Caco-2 (cell line): ENCODE results near the gene RUBCN. TPM values are rescaled to one million over a fixed set of nuclear protein-coding genes. Genes with fewer than 3 reads are reported as not detected.

ENCODE experiments used
- BruUV-seq: library from RNA; stranded (reverse); fragments of 400-500 nt; replicated peaks from 2 replicates; lab custom pipeline; 2021; lab: Mats Ljungman, UMichigan
- CTCF ChIA-PET: fragments of 300-600 bp; sonication (Branson Sonifier 250); formaldehyde crosslinking; loops from one replicate; lab custom pipeline; 2022; ENCODE audit warnings: antibody characterized with exemption; lab: Charles Lee
- POLR2A ChIA-PET: fragments of 300-600 bp; sonication (Branson Sonifier 250); formaldehyde crosslinking; loops from one replicate; lab custom pipeline; 2022; ENCODE audit warnings: antibody characterized with exemption; lab: Charles Lee
- DNase-seq, 2 experiments: peaks; one replicate each; pipeline versions ENCODE4 v3.0.0 to v3.0.0-alpha.2; 2020 to 2022
- H3K27me3 ChIP-seq: replicated peaks from 2 replicates; pipeline ENCODE4 v1.6.0; 2011; ENCODE audit warnings: low read length; ENCODE audit not compliant: control insufficient read depth, insufficient read depth
- H3K36me3 ChIP-seq: 2 replicates; pipeline ENCODE4 v1.5.1; 2011; ENCODE audit warnings: low read length; ENCODE audit not compliant: control insufficient read depth, insufficient read depth
- H3K4me1 ChIP-seq: fragments of 250-450 bp; sonication (Bioruptor Pico); 2 replicates; pipeline ENCODE4 v1.5.1; 2020; ENCODE audit warnings: mild to moderate bottlenecking
- H3K4me3 ChIP-seq: 2 replicates; pipeline ENCODE4 v1.5.1; 2011; ENCODE audit warnings: low read depth, mild to moderate bottlenecking, control low read depth, low read length
- H3K9me3 ChIP-seq: fragments of 250-450 bp; sonication (Bioruptor Pico); 2 replicates; pipeline ENCODE4 v1.5.1; 2020; ENCODE audit warnings: mild to moderate bottlenecking, moderate library complexity
- H3K27ac Mint-ChIP-seq: one replicate; pipeline ENCODE4 v1.8.0; 2022; ENCODE audit warnings: mixed read lengths; ENCODE audit not compliant: unreplicated experiment
- H3K27me3 Mint-ChIP-seq: one replicate; pipeline ENCODE4 v1.8.0; 2022; ENCODE audit warnings: mixed read lengths; ENCODE audit not compliant: insufficient read depth, unreplicated experiment
- H3K36me3 Mint-ChIP-seq: one replicate; pipeline ENCODE4 v1.8.0; 2022; ENCODE audit warnings: mild to moderate bottlenecking, mixed read lengths; ENCODE audit not compliant: insufficient read depth, unreplicated experiment
- H3K4me1 Mint-ChIP-seq: one replicate; pipeline ENCODE4 v1.8.0; 2022; ENCODE audit warnings: low read depth, mixed read lengths; ENCODE audit not compliant: unreplicated experiment
- H3K4me3 Mint-ChIP-seq: one replicate; pipeline ENCODE4 v1.8.0; 2022; ENCODE audit warnings: mild to moderate bottlenecking, moderate library complexity, mixed read lengths; ENCODE audit not compliant: unreplicated experiment
- H3K9me3 Mint-ChIP-seq: one replicate; pipeline ENCODE4 v1.8.0; 2022; ENCODE audit warnings: mixed read lengths; ENCODE audit not compliant: unreplicated experiment
- intact Hi-C: fragments of 100-400 bp; cut with micrococcal nuclease; formaldehyde crosslinking; loops from one replicate; pipeline ENCODE4 v1.10.0; 2022; ENCODE audit not compliant: unreplicated experiment
- total RNA-seq: library from RNA; stranded (reverse); gene quantifications from 2 replicates; pipeline ENCODE4 v1.2.3, GENCODE V29; 2022
- TF ChIP-seq, protein P1 (sequence below), 2 experiments: fragments of 200-600 bp in 1 of 2; IDR thresholded peaks; 1 replicate in 1 of 2; 2 replicates in 1 of 2; pipeline versions ENCODE4 v1.5.1 to v1.8.0; 2011 to 2022; ENCODE audit warnings: antibody characterized with exemption in 1 of 2, control low read depth in 1 of 2, inconsistent platforms in 1 of 2, low read depth in 1 of 2, low read length in 1 of 2, mild to moderate bottlenecking in 1 of 2, moderate library complexity in 1 of 2; ENCODE audit not compliant: insufficient read depth in 1 of 2, severe bottlenecking in 1 of 2, unreplicated experiment in 1 of 2

The RUBCN gene
- total RNA-seq, 1 experiment from 2014 or later: 10.6 TPM

DNA sequence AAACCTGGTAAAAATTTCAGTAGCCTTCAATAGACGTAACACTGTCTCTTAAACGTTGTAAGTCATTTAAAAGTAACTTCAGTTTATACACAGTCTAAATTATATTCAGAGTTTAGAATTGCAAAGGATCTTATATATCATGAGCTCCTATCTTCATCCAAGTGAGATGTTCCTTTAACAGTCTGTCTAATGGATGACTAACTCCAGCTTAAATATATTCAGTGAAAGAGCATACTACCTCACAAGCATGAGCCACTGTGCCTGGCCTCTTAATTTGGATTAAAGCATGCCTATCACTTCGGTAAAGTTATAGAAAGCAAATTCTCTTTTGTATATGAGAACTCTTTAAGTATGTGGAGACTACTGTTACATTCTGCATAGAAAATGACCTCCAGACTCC lies 20.0 kb upstream of the RUBCN start:
- H3K27ac Mint-ChIP-seq: no peak overlapping the region
- no peaks in the 10 kb centered on the region; the same call in 1 of the 2 replicates for H3K36me3 ChIP-seq
- no peaks in the 10 kb centered on the region for H3K36me3 Mint-ChIP-seq
- CTCF ChIA-PET: no interaction called here
- H3K27me3 ChIP-seq: no peaks in the 10 kb centered on the region
- H3K27me3 Mint-ChIP-seq: no peaks in the 10 kb centered on the region
- H3K4me1 ChIP-seq: peaks cover 18% of the 10 kb centered on the region
- TF ChIP-seq, protein P1, sequence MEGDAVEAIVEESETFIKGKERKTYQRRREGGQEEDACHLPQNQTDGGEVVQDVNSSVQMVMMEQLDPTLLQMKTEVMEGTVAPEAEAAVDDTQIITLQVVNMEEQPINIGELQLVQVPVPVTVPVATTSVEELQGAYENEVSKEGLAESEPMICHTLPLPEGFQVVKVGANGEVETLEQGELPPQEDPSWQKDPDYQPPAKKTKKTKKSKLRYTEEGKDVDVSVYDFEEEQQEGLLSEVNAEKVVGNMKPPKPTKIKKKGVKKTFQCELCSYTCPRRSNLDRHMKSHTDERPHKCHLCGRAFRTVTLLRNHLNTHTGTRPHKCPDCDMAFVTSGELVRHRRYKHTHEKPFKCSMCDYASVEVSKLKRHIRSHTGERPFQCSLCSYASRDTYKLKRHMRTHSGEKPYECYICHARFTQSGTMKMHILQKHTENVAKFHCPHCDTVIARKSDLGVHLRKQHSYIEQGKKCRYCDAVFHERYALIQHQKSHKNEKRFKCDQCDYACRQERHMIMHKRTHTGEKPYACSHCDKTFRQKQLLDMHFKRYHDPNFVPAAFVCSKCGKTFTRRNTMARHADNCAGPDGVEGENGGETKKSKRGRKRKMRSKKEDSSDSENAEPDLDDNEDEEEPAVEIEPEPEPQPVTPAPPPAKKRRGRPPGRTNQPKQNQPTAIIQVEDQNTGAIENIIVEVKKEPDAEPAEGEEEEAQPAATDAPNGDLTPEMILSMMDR (IDR thresholded peaks at IDR 0.05; ENCODE audit: insufficient read depth in 1 of 2, low read depth in 1 of 2, low read length in 1 of 2, severe bottlenecking in 1 of 2, unreplicated experiment in 1 of 2): no peak
- H3K4me1 Mint-ChIP-seq: peaks cover 6% of the 10 kb centered on the region
- H3K9me3 Mint-ChIP-seq: no peaks in the 10 kb centered on the region
- DNase-seq: no peak
- intact Hi-C loops: no loop called here
- POLR2A ChIA-PET: no interaction called here
- H3K9me3 ChIP-seq: no peaks in the 10 kb centered on the region
- BruUV-seq: no TSS peak
- H3K4me3 Mint-ChIP-seq: no peak overlapping the region
- H3K4me3 ChIP-seq: no peak overlapping the region

DNA sequence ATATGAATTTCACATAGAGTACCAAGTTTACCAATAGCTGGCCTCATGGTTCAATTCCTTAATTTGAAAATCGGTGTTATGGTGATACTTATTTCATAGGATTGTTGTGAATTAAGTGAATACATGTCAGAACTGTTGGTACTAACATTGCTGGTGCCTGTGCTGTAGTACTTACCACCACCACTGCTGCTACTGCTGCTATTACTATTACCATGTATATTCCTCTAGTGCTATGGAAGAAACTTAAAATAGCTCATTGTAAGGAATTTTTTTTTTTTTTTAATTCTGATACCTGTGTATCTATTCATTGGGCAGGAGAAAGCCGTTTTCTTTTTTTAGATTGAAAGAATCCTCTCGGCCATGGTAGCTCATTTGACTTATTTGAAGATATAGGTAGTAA lies 16.6 kb upstream of the RUBCN start:
- Mint-ChIP-seq H3K36me3 (no peaks in the 10 kb centered on the region), H3K9me3 (no peaks in the 10 kb centered on the region), H3K27ac (no peak overlapping the region), H3K27me3 (no peaks in the 10 kb centered on the region), H3K4me3 (no peak overlapping the region), H3K4me1 (peaks cover 6% of the 10 kb centered on the region)
- intact Hi-C loops: no loop called here
- Histone ChIP-seq H3K4me1 (peaks cover 18% of the 10 kb centered on the region), H3K4me3 (no peak overlapping the region), H3K27me3 (no peaks in the 10 kb centered on the region), H3K9me3 (no peaks in the 10 kb centered on the region), H3K36me3 (no peaks in the 10 kb centered on the region)
- no TSS peak for BruUV-seq
- POLR2A ChIA-PET: no interaction called here
- no peak for DNase-seq
- TF ChIP-seq, protein P1 (IDR thresholded peaks at IDR 0.05; ENCODE audit: insufficient read depth in 1 of 2, low read depth in 1 of 2, low read length in 1 of 2, severe bottlenecking in 1 of 2, unreplicated experiment in 1 of 2): no peak
- CTCF ChIA-PET: no interaction called here

DNA sequence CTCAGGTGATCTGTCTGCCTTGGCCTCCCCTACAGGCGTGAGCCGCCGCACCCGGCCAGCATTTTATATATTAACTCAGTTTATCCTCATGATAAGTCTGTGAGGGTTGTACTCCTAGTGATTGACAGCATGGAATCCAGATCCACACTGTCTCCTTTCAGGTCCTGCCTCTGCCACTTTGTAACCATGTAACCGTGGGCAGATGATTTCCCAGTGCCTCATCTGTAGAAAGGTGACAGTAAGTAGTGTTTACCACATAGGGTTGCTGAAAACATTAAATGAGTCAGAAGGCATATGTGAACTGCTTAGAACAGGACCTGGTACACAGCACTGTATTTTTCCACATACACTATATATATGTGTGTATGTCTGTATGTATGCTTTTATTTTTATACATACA lies 15.4 kb upstream of the RUBCN start:
- H3K27me3 Mint-ChIP-seq: no peaks in the 10 kb centered on the region
- intact Hi-C loops: no loop called here

More for the DNA sequence above, 15.4 kb upstream of the RUBCN start:
- Histone ChIP-seq H3K4me3 (peak overlapping the region; percentile 85), H3K4me1 (peaks cover 18% of the 10 kb centered on the region), H3K36me3 (no peaks in the 10 kb centered on the region), H3K27me3 (no peaks in the 10 kb centered on the region), H3K9me3 (no peaks in the 10 kb centered on the region)
- Mint-ChIP-seq H3K27ac (no peak overlapping the region), H3K4me3 (peak overlapping the region; percentile 91), H3K4me1 (peaks cover 6% of the 10 kb centered on the region), H3K9me3 (no peaks in the 10 kb centered on the region), H3K36me3 (no peaks in the 10 kb centered on the region)
- POLR2A ChIA-PET: no interaction called here
- CTCF ChIA-PET: no interaction called here
- BruUV-seq: no TSS peak
- no peak for DNase-seq
- TF ChIP-seq, protein P1 (IDR thresholded peaks at IDR 0.05; ENCODE audit: insufficient read depth in 1 of 2, low read depth in 1 of 2, low read length in 1 of 2, severe bottlenecking in 1 of 2, unreplicated experiment in 1 of 2): no peak
